ENCODE results near the gene NPBWR2. TPM values are rescaled to one million over a fixed set of nuclear protein-coding genes. Genes with fewer than 3 reads are reported as not detected.

NPBWR2 gene
- total and polyA plus RNA-seq, 2 experiments from 2014 or later = not detected

GRCh38 chr20:64104667-64105451 lies 2.5 kb downstream of the NPBWR2 start:
- H3K9me2 ChIP-seq (ENCODE audit: insufficient read depth) = no peaks in the 10 kb centered on the region
- no peak overlapping the region for H3K4me2 ChIP-seq
- Mint-ChIP-seq H3K27me3 (ENCODE audit: insufficient read depth, low read depth, poor library complexity) (peaks cover 24% of the 10 kb centered on the region), H3K9me3 (peaks cover 5% of the 10 kb centered on the region; the same call in 2 of the 3 replicates), H3K4me3 (no peak overlapping the region), H3K4me1 (peaks cover 9% of the 10 kb centered on the region), H3K36me3 (ENCODE audit: low read depth) (no peaks in the 10 kb centered on the region; the same call in 2 of the 3 replicates), H3K27ac (no peak overlapping the region)
- TF ChIP-seq CREB1 (CRISPR knock-in tag; IDR thresholded peaks at IDR 0.05; ENCODE audit: low read depth) = no peak
- no peak for TF ChIP-seq ZNF331 (CRISPR knock-in tag; IDR thresholded peaks at IDR 0.05; ENCODE audit: low read depth)
- no peak for TF ChIP-seq JUNB (IDR thresholded peaks at IDR 0.05; ENCODE audit: unreplicated experiment)
- no peak for TF ChIP-seq ETS1 (IDR thresholded peaks at IDR 0.05)
- TF ChIP-seq NANOG (IDR thresholded peaks at IDR 0.05; ENCODE audit: borderline replicate concordance) = no peak
- TF ChIP-seq POLR2AphosphoS5 (IDR thresholded peaks at IDR 0.05; ENCODE audit: low read depth) = no peak
- TF ChIP-seq, protein P1, sequence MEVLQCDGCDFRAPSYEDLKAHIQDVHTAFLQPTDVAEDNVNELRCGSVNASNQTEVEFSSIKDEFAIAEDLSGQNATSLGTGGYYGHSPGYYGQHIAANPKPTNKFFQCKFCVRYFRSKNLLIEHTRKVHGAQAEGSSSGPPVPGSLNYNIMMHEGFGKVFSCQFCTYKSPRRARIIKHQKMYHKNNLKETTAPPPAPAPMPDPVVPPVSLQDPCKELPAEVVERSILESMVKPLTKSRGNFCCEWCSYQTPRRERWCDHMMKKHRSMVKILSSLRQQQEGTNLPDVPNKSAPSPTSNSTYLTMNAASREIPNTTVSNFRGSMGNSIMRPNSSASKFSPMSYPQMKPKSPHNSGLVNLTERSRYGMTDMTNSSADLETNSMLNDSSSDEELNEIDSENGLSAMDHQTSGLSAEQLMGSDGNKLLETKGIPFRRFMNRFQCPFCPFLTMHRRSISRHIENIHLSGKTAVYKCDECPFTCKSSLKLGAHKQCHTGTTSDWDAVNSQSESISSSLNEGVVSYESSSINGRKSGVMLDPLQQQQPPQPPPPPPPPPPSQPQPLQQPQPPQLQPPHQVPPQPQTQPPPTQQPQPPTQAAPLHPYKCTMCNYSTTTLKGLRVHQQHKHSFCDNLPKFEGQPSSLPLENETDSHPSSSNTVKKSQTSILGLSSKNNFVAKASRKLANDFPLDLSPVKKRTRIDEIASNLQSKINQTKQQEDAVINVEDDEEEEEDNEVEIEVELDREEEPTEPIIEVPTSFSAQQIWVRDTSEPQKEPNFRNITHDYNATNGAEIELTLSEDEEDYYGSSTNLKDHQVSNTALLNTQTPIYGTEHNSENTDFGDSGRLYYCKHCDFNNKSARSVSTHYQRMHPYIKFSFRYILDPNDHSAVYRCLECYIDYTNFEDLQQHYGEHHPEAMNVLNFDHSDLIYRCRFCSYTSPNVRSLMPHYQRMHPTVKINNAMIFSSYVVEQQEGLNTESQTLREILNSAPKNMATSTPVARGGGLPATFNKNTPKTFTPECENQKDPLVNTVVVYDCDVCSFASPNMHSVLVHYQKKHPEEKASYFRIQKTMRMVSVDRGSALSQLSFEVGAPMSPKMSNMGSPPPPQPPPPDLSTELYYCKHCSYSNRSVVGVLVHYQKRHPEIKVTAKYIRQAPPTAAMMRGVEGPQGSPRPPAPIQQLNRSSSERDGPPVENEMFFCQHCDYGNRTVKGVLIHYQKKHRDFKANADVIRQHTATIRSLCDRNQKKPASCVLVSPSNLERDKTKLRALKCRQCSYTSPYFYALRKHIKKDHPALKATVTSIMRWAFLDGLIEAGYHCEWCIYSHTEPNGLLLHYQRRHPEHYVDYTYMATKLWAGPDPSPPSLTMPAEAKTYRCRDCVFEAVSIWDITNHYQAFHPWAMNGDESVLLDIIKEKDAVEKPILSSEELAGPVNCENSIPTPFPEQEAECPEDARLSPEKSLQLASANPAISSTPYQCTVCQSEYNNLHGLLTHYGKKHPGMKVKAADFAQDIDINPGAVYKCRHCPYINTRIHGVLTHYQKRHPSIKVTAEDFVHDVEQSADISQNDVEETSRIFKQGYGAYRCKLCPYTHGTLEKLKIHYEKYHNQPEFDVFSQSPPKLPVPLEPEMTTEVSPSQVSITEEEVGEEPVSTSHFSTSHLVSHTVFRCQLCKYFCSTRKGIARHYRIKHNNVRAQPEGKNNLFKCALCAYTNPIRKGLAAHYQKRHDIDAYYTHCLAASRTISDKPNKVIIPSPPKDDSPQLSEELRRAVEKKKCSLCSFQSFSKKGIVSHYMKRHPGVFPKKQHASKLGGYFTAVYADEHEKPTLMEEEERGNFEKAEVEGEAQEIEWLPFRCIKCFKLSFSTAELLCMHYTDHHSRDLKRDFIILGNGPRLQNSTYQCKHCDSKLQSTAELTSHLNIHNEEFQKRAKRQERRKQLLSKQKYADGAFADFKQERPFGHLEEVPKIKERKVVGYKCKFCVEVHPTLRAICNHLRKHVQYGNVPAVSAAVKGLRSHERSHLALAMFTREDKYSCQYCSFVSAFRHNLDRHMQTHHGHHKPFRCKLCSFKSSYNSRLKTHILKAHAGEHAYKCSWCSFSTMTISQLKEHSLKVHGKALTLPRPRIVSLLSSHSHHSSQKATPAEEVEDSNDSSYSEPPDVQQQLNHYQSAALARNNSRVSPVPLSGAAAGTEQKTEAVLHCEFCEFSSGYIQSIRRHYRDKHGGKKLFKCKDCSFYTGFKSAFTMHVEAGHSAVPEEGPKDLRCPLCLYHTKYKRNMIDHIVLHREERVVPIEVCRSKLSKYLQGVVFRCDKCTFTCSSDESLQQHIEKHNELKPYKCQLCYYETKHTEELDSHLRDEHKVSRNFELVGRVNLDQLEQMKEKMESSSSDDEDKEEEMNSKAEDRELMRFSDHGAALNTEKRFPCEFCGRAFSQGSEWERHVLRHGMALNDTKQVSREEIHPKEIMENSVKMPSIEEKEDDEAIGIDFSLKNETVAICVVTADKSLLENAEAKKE (CRISPR knock-in tag; IDR thresholded peaks at IDR 0.05) = no peak
- TF ChIP-seq STAT1 (IDR thresholded peaks at IDR 0.05; ENCODE audit: unreplicated experiment) = no peak
- no peak for TF ChIP-seq ZNF114 (CRISPR knock-in tag; IDR thresholded peaks at IDR 0.05)
- TF ChIP-seq EZH2 (IDR thresholded peaks at IDR 0.05; ENCODE audit: low read depth, unreplicated experiment) = no peak
- TF ChIP-seq CTCF (conservative IDR thresholded peaks at IDR 0.05; ENCODE audit: low read depth in 2 of 2) = no peak
- no peak for TF ChIP-seq EZH2phosphoT487 (IDR thresholded peaks at IDR 0.05; ENCODE audit: unreplicated experiment)
- TF ChIP-seq, protein P2, sequence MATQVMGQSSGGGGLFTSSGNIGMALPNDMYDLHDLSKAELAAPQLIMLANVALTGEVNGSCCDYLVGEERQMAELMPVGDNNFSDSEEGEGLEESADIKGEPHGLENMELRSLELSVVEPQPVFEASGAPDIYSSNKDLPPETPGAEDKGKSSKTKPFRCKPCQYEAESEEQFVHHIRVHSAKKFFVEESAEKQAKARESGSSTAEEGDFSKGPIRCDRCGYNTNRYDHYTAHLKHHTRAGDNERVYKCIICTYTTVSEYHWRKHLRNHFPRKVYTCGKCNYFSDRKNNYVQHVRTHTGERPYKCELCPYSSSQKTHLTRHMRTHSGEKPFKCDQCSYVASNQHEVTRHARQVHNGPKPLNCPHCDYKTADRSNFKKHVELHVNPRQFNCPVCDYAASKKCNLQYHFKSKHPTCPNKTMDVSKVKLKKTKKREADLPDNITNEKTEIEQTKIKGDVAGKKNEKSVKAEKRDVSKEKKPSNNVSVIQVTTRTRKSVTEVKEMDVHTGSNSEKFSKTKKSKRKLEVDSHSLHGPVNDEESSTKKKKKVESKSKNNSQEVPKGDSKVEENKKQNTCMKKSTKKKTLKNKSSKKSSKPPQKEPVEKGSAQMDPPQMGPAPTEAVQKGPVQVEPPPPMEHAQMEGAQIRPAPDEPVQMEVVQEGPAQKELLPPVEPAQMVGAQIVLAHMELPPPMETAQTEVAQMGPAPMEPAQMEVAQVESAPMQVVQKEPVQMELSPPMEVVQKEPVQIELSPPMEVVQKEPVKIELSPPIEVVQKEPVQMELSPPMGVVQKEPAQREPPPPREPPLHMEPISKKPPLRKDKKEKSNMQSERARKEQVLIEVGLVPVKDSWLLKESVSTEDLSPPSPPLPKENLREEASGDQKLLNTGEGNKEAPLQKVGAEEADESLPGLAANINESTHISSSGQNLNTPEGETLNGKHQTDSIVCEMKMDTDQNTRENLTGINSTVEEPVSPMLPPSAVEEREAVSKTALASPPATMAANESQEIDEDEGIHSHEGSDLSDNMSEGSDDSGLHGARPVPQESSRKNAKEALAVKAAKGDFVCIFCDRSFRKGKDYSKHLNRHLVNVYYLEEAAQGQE (IDR thresholded peaks at IDR 0.05; ENCODE audit: unreplicated experiment) = no peak
- no peak overlapping the region for H3K27ac ChIP-seq (ENCODE audit: low read depth)
- H2AFZ ChIP-seq = no peak overlapping the region
- H3K4me1 ChIP-seq (ENCODE audit: insufficient read depth) = no peaks in the 10 kb centered on the region
- no peak overlapping the region for H3K4me3 ChIP-seq
- no peaks in the 10 kb centered on the region for H4K20me1 ChIP-seq (replicated peaks; ENCODE audit: insufficient read depth)
- no peaks in the 10 kb centered on the region for H3K36me3 ChIP-seq (ENCODE audit: insufficient read depth)
- H3K79me2 ChIP-seq (replicated peaks; ENCODE audit: insufficient read depth) = no peaks in the 10 kb centered on the region
- ATAC-seq (no peak), DNase-seq (ENCODE audit: low spot score) (peak; percentile 1)
- H3K27me3 ChIP-seq (ENCODE audit: insufficient read depth) = peaks cover 17% of the 10 kb centered on the region
- peaks cover 7% of the 10 kb centered on the region for H3F3A ChIP-seq (replicated peaks; ENCODE audit: low read depth)

All from GM23338 (cell line).